GM18861 (cell line): ENCODE results near the gene IKZF1.
"Not testable (repeated sequence)": the region's sequence is repeated elsewhere in the genome, so short reads cannot be mapped to it uniquely, and the experiment has no call there.

Source experiments
- ATAC-seq: cut with Tn5 transposase; IDR thresholded peaks from one replicate; pipeline ENCODE4 v1.9.1; 2021; ENCODE audit not compliant: unreplicated experiment

The IKZF1 gene

GRCh38 chr7:50332241-50333165 lies 28.0 kb downstream of the IKZF1 start:
- no peak for ATAC-seq

- no peak for ATAC-seq
These were observed 28.7 kb downstream of the IKZF1 start for GRCh38 chr7:50333221-50333651.

- ATAC-seq = no peak
These were observed 30.0 kb downstream of the IKZF1 start for GRCh38 chr7:50334341-50334994.

- no peak for ATAC-seq
These were observed 30.8 kb downstream of the IKZF1 start for GRCh38 chr7:50335230-50335794.

- peak; percentile 17 for ATAC-seq
These were observed 31.6 kb downstream of the IKZF1 start for GRCh38 chr7:50335795-50336754.

GRCh38 chr7:50336894-50337703 lies 32.6 kb downstream of the IKZF1 start:
- ATAC-seq = no peak

- not testable (repeated sequence) for ATAC-seq
These were observed 35.0 kb downstream of the IKZF1 start for GRCh38 chr7:50339472-50339871.

- no peak for ATAC-seq
These were observed 35.5 kb downstream of the IKZF1 start for GRCh38 chr7:50339990-50340500.

GRCh38 chr7:50341724-50342123 lies 37.2 kb downstream of the IKZF1 start:
- no peak for ATAC-seq

GRCh38 chr7:50342616-50343114 lies 38.1 kb downstream of the IKZF1 start:
- ATAC-seq = no peak

- no peak for ATAC-seq
These were observed 42.3 kb downstream of the IKZF1 start for GRCh38 chr7:50346545-50347497.

GRCh38 chr7:50347693-50348092 lies 43.2 kb downstream of the IKZF1 start:
- ATAC-seq = no peak

- ATAC-seq = no peak
These were observed 44.1 kb downstream of the IKZF1 start for GRCh38 chr7:50348469-50349162.

- ATAC-seq = no peak
These were observed 44.9 kb downstream of the IKZF1 start for GRCh38 chr7:50349399-50349798.

- peak; percentile 78 for ATAC-seq
These were observed 45.7 kb downstream of the IKZF1 start for GRCh38 chr7:50349963-50350944.

- ATAC-seq = no peak
These were observed 46.8 kb downstream of the IKZF1 start for GRCh38 chr7:50351267-50351666.

- peak; percentile 88 for ATAC-seq
These were observed 47.8 kb downstream of the IKZF1 start for GRCh38 chr7:50352282-50352681.
